22Rv1 (cell line): Measurements from ENCODE around the gene CTRL.

Source experiments
- ZFX ChIP-seq: fragments of 450-650 bp; IDR thresholded peaks from 2 replicates; pipeline ENCODE4 v1.6.1; 2017; ENCODE audit warnings: antibody characterized with exemption, borderline replicate concordance
- TF ChIP-seq, protein P1 (sequence below): fragments of 450-650 bp; IDR thresholded peaks from 2 replicates; pipeline ENCODE4 v1.5.1; 2017; ENCODE audit warnings: mild to moderate bottlenecking

- TF ChIP-seq, protein P1, sequence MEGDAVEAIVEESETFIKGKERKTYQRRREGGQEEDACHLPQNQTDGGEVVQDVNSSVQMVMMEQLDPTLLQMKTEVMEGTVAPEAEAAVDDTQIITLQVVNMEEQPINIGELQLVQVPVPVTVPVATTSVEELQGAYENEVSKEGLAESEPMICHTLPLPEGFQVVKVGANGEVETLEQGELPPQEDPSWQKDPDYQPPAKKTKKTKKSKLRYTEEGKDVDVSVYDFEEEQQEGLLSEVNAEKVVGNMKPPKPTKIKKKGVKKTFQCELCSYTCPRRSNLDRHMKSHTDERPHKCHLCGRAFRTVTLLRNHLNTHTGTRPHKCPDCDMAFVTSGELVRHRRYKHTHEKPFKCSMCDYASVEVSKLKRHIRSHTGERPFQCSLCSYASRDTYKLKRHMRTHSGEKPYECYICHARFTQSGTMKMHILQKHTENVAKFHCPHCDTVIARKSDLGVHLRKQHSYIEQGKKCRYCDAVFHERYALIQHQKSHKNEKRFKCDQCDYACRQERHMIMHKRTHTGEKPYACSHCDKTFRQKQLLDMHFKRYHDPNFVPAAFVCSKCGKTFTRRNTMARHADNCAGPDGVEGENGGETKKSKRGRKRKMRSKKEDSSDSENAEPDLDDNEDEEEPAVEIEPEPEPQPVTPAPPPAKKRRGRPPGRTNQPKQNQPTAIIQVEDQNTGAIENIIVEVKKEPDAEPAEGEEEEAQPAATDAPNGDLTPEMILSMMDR: no peak
- no peak for TF ChIP-seq ZFX
Observed at GRCh38 chr16:67881621-67882161, 50.0 kb downstream of the CTRL start.
